Measurements from ENCODE around the gene CPSF3.

The CPSF3 gene

DNA sequence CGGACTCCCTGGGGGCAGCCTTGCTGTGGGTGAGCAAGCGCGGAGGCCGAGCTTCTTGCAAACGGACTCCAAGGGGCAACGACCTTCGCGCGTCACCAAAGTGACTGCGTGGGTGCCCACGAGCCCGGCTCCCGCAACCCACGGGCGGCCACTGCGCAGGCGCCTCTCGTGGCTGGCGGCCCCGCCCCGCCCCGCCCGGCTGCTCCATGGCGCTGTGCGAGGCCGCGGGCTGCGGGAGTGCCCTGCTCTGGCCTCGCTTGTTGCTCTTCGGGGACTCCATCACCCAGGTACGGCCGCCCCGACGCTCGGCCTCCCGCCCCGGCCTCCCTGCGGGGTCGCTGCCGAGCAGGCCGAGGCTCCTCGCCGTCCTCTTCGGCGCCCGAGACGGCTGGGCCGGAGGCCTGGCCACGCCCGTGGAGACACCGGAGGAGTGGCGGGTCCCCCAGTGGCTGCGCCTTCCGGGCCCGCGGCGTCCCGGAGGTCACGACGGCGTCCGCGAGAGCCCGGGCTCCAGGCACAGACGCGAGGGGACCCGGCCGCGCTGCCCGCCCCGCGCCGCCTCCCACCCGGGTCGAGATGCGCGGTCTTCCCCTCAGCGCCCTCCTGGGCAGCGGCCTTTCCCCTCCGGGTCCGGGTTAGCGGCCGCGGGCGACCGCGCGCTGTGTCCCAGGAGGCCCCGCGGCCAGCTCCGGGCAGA is 51.1 kb downstream of the CPSF3 start, which contains the start of gene IAH1:
Gene IAH1 (plus strand): TSS at position 191 of the 697 bp plus-strand sequence. CDS start 16 bp downstream, at position 207.
- TF ChIP-seq, protein P1, sequence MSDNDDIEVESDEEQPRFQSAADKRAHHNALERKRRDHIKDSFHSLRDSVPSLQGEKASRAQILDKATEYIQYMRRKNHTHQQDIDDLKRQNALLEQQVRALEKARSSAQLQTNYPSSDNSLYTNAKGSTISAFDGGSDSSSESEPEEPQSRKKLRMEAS (IDR thresholded peaks at IDR 0.05; ENCODE audit: low read depth, low read length) = no peak
- TF ChIP-seq MYC (IDR thresholded peaks at IDR 0.05; ENCODE audit: low read depth, low read length) (no peak), POLR2A (IDR thresholded peaks at IDR 0.05; ENCODE audit: extremely low read depth, insufficient read length) (no peak)
- TF ChIP-seq, protein P2, sequence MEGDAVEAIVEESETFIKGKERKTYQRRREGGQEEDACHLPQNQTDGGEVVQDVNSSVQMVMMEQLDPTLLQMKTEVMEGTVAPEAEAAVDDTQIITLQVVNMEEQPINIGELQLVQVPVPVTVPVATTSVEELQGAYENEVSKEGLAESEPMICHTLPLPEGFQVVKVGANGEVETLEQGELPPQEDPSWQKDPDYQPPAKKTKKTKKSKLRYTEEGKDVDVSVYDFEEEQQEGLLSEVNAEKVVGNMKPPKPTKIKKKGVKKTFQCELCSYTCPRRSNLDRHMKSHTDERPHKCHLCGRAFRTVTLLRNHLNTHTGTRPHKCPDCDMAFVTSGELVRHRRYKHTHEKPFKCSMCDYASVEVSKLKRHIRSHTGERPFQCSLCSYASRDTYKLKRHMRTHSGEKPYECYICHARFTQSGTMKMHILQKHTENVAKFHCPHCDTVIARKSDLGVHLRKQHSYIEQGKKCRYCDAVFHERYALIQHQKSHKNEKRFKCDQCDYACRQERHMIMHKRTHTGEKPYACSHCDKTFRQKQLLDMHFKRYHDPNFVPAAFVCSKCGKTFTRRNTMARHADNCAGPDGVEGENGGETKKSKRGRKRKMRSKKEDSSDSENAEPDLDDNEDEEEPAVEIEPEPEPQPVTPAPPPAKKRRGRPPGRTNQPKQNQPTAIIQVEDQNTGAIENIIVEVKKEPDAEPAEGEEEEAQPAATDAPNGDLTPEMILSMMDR (IDR thresholded peaks at IDR 0.05; ENCODE audit: low read depth, low read length) = no peak
- DNase-seq (ENCODE audit: low read depth) = peak; percentile 31
- H3K4me3 ChIP-seq (ENCODE audit: low read depth, low read length) = no peak within 1 kb of the TSS

DNA sequence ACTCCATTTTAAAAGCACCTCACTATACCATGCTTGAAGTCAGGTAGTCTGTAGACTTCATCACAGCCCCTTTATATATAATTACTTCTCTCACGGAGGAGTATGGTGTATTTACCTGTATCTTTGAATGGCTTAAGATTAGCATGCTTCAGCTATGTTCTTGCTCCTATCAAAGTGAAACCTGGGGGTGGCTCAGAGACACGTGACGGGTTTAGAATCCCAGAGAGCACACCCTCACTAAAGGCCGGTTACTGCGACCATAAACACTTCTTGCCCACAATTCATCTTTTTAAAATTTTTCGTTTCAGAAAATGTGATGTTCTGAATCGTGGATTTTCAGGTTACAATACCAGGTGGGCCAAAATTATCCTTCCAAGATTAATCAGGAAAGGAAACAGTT is 54.5 kb downstream of the CPSF3 start:
- TF ChIP-seq POLR2A (IDR thresholded peaks at IDR 0.05; ENCODE audit: extremely low read depth, insufficient read length) = no peak
- TF ChIP-seq, protein P2 (IDR thresholded peaks at IDR 0.05; ENCODE audit: low read depth, low read length) = no peak
- no peak for TF ChIP-seq MYC (IDR thresholded peaks at IDR 0.05; ENCODE audit: low read depth, low read length)
- TF ChIP-seq, protein P1 (IDR thresholded peaks at IDR 0.05; ENCODE audit: low read depth, low read length) = no peak
- DNase-seq (ENCODE audit: low read depth) = no peak
- no peak overlapping the region for H3K4me3 ChIP-seq (ENCODE audit: low read depth, low read length)

DNA sequence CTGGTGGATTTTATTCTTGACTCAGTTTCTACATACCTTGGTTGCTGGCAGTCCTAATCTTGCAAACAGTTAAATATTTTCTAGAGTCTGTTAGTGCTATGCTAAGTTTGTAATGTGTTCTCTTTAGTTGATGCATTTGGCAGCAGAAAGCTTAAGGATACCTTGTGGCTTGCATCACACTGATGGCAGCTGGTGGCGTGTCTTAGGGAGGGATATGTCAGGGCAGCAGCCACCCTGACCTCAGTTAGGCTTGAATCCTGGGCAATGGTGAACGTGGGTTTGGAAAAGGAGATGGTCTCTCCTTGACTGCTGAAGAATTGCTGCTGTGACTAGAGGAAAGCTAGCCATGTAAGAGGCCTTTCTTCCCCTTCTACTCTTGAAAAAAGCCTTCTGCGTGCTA is 55.1 kb downstream of the CPSF3 start:
- TF ChIP-seq POLR2A (IDR thresholded peaks at IDR 0.05; ENCODE audit: extremely low read depth, insufficient read length) = no peak
- no peak for TF ChIP-seq MYC (IDR thresholded peaks at IDR 0.05; ENCODE audit: low read depth, low read length)
- TF ChIP-seq, protein P2 (IDR thresholded peaks at IDR 0.05; ENCODE audit: low read depth, low read length) = no peak
- TF ChIP-seq, protein P1 (IDR thresholded peaks at IDR 0.05; ENCODE audit: low read depth, low read length) = no peak
- H3K4me3 ChIP-seq (ENCODE audit: low read depth, low read length) = no peak overlapping the region
- DNase-seq (ENCODE audit: low read depth) = no peak

DNA sequence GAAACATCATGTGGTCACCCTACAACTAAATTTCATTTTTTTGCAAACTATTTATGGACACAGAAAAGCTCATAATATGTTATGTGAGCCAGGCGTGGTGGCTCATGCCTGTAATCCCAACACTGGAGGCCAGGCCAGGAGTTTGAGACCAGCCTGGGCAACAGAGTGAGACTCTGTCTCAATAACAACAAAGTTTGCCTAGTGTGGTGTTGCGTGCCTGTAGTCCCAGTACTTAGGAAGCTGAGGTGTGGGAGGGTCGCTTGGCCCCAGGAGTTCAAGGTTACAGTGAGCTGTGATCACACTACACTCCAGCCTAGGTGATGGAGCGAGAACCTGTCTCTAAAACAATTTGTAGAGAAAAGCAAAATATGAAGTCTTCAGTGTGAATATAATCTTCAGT is 56.7 kb downstream of the CPSF3 start:
- TF ChIP-seq POLR2A (IDR thresholded peaks at IDR 0.05; ENCODE audit: extremely low read depth, insufficient read length) (no peak), MYC (IDR thresholded peaks at IDR 0.05; ENCODE audit: low read depth, low read length) (no peak)
- TF ChIP-seq, protein P2 (IDR thresholded peaks at IDR 0.05; ENCODE audit: low read depth, low read length) = no peak
- TF ChIP-seq, protein P1 (IDR thresholded peaks at IDR 0.05; ENCODE audit: low read depth, low read length) = no peak
- no peak for DNase-seq (ENCODE audit: low read depth)
- no peak overlapping the region for H3K4me3 ChIP-seq (ENCODE audit: low read depth, low read length)

DNA sequence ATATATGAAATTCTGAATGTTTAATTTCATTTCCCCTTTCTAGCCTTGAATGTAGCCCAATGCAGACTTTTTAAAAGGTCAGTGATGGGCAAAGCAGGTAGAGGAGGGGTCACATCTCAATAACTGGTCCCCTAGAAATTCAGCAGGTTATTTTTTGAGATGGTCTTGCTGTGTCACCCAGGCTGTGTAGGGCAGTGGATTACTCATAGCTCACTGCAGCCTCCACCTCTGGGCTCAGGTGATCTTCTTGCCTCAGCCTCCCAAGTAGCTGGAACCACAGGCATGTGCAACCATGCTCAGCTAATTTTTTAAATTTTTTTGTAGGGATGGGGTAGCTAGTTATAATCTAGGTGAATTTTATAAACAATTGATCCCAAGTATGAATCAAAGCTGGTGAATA is 59.7 kb downstream of the CPSF3 start:
- DNase-seq (ENCODE audit: low read depth) = no peak
- no peak overlapping the region for H3K4me3 ChIP-seq (ENCODE audit: low read depth, low read length)
- TF ChIP-seq POLR2A (IDR thresholded peaks at IDR 0.05; ENCODE audit: extremely low read depth, insufficient read length) (no peak), MYC (IDR thresholded peaks at IDR 0.05; ENCODE audit: low read depth, low read length) (no peak)
- TF ChIP-seq, protein P1 (IDR thresholded peaks at IDR 0.05; ENCODE audit: low read depth, low read length) = no peak
- TF ChIP-seq, protein P2 (IDR thresholded peaks at IDR 0.05; ENCODE audit: low read depth, low read length) = no peak

Measured in NB4 (cell line).